ENCODE measurements around the gene UBE3C.
"Not testable (repeated sequence)": the region's sequence is repeated elsewhere in the genome, so short reads cannot be mapped to it uniquely, and the experiment has no call there.

Gene UBE3C

GRCh38 chr7:157130849-157131248 lies 7.9 kb upstream of the UBE3C start:
- DNase-seq (ENCODE audit: low read depth), result not testable (repeated sequence)

GRCh38 chr7:157132796-157133195 lies 5.9 kb upstream of the UBE3C start:
- DNase-seq (ENCODE audit: low read depth), result no peak

DNA sequence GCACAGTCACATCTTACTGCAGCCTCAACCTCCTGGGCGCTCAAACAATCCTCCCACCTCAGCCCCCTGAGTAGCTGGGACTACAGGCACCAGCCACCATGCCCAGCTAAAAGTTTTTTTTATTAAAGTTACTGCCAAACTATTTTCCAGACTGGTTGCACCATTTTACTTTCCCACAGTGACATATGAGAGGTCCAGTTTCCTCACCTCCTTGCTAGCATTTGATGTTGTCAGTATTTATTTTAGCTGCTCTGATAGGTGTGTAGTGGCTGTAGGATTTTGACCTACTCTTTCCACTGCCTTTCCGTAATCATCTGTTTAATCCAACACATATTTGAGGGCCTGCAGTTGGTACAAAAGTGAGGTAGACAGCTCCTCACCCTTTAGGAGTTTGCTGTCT lies 5.4 kb upstream of the UBE3C start:
- DNase-seq (ENCODE audit: low read depth), result no peak

DNA sequence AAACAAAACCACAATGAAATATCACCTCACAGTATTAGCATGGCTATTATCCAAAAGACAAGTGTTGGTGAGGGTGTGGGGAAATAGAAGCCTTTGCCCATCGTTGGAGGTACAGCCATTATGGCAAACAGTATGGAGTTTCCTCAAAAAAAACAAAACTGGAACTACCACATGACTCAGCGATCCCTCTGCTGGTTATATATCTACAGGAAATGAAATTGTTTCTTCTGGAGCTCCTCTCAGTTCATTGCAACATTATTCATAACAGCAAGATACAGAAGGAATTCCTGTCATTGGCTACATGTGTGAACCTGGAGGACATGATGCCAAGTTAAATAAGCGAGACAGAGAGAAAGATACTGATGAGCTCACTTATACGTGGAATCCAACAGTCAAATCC lies 2.4 kb upstream of the UBE3C start:
- no peak for DNase-seq (ENCODE audit: low read depth)

DNA sequence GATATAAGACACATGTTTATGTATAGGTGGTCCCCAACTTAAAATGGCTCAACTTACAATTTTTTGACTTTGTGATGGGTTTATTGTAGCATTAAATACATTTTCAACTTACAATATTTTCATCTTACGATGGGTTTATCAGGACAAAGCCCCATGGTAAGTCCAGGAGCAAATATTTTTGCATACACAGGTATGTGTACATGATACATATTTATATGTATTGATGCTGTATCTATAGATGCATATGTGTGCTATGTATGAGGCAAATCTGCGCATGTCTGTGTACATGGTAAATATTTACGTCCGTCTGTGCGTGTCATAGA lies 664 bp upstream of the UBE3C start:
- no peak for DNase-seq (ENCODE audit: low read depth)

GRCh38 chr7:157139111-157139809 lies 534 bp downstream of the UBE3C start:
- DNase-seq (ENCODE audit: low read depth), result no peak

DNA sequence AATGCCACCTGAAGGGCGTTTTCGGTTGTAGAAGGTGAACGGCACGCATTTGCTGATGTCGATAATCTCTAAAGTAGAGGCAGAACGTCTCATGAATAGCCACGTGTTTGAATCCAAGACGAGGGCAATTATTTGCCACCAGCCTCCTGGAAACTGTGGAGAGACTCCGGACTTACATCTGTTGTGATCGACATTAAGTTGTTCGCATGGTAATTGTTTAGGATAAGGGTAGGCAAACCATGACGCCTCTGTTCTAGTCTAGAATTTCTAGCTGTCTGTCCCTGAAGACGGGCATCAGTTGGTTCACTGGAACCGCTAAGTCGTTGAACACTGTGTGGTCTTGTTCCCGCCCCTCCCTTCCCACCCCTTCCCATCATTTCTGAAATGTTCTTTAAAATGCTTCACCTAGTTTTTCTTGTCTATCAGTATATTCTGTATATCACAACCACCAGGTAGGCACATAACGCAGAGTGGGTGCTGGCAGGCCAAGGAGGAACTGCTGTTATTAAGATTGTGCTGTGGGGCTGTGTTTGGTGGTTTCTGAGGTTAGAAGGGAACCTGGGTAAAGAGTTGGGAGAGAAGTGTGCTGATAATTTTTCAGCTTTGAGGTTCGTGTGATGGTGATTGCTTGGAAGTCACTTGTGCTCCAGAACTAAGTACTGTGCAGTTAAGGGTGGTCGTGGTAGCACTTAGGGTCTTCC lies 1.2 kb downstream of the UBE3C start:
- DNase-seq (ENCODE audit: low read depth), result no peak

- no peak for DNase-seq (ENCODE audit: low read depth)
Measured at GRCh38 chr7:157140511-157140905, 1.8 kb downstream of the UBE3C start.

- DNase-seq (ENCODE audit: low read depth), result no peak
Measured at GRCh38 chr7:157141525-157142060, 2.9 kb downstream of the UBE3C start.

GRCh38 chr7:157143788-157144187 lies 5.1 kb downstream of the UBE3C start:
- DNase-seq (ENCODE audit: low read depth), result no peak

DNA sequence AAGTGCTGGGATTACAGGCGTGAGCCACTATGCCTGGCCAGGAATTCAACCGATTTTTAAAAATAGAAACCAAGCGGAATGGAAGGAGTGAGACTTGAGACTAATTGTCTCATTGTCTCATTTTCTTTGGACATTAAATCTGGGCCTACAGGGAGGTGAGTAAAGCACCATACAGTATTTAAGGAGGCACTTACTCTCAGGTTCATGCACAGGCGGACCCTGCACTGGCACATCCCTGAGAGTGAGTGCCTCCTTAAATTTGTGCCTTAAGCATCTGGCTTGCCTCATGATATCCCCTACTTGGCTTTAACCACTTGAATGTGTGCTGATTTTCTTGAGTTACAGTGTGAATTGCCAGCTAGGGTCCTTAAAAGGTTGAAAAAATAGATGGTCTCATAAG lies 10.6 kb downstream of the UBE3C start:
- DNase-seq (ENCODE audit: low read depth), result no peak

DNA sequence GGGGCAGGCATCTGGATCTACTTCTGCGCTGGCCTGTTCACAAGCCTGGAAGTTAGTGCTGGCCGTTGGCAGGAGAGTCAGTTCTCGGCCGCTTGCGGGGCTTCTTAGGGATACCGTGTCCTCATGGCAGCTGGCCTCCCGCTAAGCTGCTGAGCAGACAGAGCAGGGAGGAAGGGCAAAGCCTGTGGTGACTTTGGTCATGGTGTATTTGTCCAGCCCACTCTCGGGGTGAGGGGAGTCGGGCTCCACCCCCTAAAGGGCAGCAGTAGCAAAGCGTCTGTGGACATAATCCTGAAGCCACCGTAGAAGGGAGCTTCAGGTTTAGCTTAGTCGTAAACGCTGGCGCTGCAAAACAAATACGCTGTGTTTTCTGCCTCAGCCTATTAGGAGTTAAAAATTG lies 12.2 kb downstream of the UBE3C start:
- DNase-seq (ENCODE audit: low read depth), result no peak

DNA sequence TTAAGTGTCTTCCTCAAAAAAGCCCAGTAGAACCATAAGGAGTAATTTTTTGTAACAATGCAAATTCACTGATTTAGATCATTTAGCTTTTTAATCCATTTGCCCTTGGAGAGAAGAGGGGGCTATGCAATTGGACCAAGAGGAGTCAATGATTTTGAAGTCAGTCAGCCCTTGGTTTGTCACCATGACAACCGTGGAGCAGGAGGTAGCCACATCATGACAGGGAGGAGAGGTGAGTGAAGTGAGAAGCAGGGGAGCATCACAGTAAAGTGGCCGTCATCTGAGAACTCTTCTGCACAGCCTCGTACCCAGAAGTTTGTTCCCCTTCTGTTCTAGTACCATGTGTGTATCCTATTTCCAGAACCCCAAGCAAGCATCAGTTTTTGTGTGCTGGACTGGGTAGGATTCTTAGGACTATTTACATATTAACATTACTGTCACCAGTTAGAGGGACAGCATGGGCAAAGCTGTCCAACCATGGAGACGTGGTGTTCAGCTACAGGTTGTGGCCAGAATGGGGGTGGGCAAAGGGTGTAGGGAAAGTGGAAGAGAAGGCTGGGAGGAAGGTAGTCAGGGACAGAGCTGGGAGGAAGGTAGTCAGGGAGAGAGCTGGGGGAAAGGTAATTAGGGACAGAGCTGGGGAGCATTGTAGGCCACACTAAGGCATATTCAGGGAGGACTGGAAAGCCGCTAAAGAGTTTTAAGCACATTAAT lies 13.1 kb downstream of the UBE3C start:
- no peak for DNase-seq (ENCODE audit: low read depth)

DNA sequence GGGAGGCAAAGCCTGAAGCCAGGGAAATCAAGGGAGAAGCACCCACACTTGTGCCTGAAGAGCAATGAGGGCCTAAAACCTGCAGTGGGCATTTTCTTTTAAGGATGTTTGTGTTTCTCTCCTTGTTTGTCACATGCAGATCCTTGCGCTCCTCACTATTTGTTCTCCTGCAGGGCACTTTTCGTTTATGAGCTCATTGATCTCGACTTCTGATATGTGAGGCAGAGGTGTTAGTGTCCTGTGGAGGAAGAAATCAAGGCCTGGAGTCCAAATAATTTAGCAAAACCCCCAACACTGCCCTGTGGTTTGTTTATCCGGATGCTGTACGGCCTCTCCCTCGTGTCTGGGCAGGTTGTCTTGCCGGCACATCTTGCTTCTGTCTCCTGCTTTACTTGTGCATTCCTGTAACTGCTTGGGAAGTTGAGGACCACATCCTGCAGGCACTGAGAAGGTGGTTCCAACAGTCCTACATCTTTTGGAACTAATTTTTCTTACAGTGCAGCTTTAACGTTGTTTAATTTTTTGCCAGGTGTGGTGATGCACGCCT lies 13.7 kb downstream of the UBE3C start:
- no peak for DNase-seq (ENCODE audit: low read depth)

DNA sequence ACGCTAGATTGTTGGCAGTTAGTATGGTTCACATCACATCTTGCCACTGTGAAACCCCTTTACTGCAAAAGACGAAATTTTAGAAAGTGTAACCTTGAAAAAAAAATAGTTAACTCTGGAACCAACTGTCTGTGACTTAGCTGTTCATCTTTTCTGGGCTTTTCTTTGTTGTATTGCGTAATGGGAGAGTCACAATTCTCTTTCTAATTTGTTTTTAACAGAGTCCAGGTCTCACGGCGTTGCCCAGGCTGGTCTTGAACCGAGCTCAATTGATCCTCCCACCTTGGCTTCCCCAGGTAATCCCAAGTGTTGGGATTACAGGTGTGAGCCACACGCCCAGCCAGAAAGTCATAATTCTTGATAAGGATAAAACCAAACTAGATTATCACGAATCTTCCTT lies 14.5 kb downstream of the UBE3C start:
- no peak for DNase-seq (ENCODE audit: low read depth)

- DNase-seq (ENCODE audit: low read depth), result no peak
Measured at GRCh38 chr7:157155959-157156358, 17.2 kb downstream of the UBE3C start.

- DNase-seq (ENCODE audit: low read depth), result no peak
Measured at GRCh38 chr7:157158400-157158799, 19.7 kb downstream of the UBE3C start.

DNA sequence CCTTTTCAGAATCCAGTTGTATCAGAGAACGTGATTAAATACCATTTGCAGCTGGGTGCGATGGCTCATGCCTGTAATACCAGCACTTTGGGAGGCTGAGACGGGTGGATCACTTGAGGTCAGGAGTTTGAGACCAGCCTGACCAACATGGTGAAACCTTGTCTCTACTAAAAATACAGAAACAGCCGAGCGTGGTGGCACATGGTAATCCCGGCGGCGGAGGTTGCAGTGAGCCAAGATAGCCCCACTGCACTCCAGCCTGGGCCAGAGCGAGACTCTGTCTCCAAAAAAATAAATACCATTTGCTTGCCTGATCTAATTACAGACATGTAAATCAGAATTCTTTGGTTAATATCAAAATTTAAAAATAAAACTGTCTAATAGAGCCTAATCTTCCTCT lies 20.8 kb downstream of the UBE3C start:
- not testable (repeated sequence) for DNase-seq (ENCODE audit: low read depth)

- no peak for DNase-seq (ENCODE audit: low read depth)
Measured at GRCh38 chr7:157160433-157160832, 21.7 kb downstream of the UBE3C start.

DNA sequence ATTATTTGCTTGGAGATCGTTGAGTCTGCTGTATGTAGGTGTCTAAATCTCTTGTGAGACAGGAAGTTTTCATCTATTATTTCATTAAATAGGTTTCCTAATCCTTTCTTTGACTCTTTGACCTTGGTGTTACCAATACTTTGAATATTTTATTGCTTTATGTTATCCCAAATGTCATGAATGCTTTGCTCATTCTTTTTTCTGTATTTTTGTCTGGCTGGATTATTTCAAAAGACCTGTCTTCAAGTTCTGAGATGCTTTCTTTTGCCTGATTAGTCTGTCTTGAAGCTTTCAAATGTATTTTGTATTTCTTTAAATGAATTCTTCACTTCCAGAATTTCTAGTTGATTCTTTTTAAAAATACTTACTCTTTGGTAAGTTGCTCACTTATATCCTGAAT lies 27.3 kb downstream of the UBE3C start:
- DNase-seq (ENCODE audit: low read depth), result no peak

GRCh38 chr7:157168571-157168970 lies 29.8 kb downstream of the UBE3C start:
- no peak for DNase-seq (ENCODE audit: low read depth)

GRCh38 chr7:157176771-157177170 lies 38.0 kb downstream of the UBE3C start:
- no peak for DNase-seq (ENCODE audit: low read depth)
